Activated CD4-positive, alpha-beta T cell treated with anti-CD3 and anti-CD28 coated beads for 36 hours (primary cell): ENCODE results near the gene OR51A2. TPM values are rescaled to one million over a fixed set of nuclear protein-coding genes. Genes with fewer than 3 reads are reported as not detected.
"Not testable (repeated sequence)": the region's sequence is repeated elsewhere in the genome, so short reads cannot be mapped to it uniquely, and the experiment has no call there.

ENCODE experiments used
- ATAC-seq: fragments of 200-7000 bp; cut with Tn5 transposase; one replicate; pipeline ENCODE4 v1.10.0; 2021; ENCODE audit warnings: mild to moderate bottlenecking, moderate library complexity
- CTCF ChIA-PET: fragments of 350-600 bp; sonication (Branson Sonifier 250); formaldehyde crosslinking; loops from one replicate; lab custom pipeline; 2021; ENCODE audit warnings: antibody characterized with exemption; lab: Charles Lee
- POLR2A ChIA-PET: fragments of 350-600 bp; sonication (Branson Sonifier 250); formaldehyde crosslinking; loops from one replicate; lab custom pipeline; 2021; ENCODE audit warnings: antibody characterized with exemption, inconsistent platforms; lab: Charles Lee
- DNase-seq: peaks from one replicate; pipeline ENCODE4 v3.0.0-alpha.2; 2020
- H3K27ac Mint-ChIP-seq: one replicate; pipeline ENCODE4 v1.8.0; 2021; ENCODE audit warnings: mixed read lengths
- H3K27me3 Mint-ChIP-seq: one replicate; pipeline ENCODE4 v1.8.0; 2021; ENCODE audit warnings: mixed read lengths
- H3K36me3 Mint-ChIP-seq: one replicate; pipeline ENCODE4 v1.8.0; 2021; ENCODE audit warnings: low read depth, mixed read lengths
- H3K4me1 Mint-ChIP-seq: one replicate; pipeline ENCODE4 v1.8.0; 2021; ENCODE audit warnings: mixed read lengths
- H3K4me3 Mint-ChIP-seq: one replicate; pipeline ENCODE4 v1.8.0; 2021; ENCODE audit warnings: mild to moderate bottlenecking, moderate library complexity, mixed read lengths
- H3K9me3 Mint-ChIP-seq: one replicate; pipeline ENCODE4 v1.8.0; 2021; ENCODE audit warnings: low read depth, mixed read lengths
- intact Hi-C, 2 experiments: fragments of 100-400 bp; cut with DNase I in 1 of 2; cut with micrococcal nuclease in 1 of 2; formaldehyde crosslinking; loops; one replicate each; pipeline versions ENCODE4 v1.14.2 to v1.15.1; 2022 to 2024; cut with DNase I, micrococcal nuclease
- total RNA-seq, 2 experiments: library from RNA; stranded (reverse); gene quantifications; one replicate each; pipeline ENCODE4 v1.2.3, GENCODE V29; 2021

Gene OR51A2, protein sequence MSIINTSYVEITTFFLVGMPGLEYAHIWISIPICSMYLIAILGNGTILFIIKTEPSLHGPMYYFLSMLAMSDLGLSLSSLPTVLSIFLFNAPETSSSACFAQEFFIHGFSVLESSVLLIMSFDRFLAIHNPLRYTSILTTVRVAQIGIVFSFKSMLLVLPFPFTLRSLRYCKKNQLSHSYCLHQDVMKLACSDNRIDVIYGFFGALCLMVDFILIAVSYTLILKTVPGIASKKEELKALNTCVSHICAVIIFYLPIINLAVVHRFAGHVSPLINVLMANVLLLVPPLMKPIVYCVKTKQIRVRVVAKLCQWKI
- total RNA-seq: not detected

DNA sequence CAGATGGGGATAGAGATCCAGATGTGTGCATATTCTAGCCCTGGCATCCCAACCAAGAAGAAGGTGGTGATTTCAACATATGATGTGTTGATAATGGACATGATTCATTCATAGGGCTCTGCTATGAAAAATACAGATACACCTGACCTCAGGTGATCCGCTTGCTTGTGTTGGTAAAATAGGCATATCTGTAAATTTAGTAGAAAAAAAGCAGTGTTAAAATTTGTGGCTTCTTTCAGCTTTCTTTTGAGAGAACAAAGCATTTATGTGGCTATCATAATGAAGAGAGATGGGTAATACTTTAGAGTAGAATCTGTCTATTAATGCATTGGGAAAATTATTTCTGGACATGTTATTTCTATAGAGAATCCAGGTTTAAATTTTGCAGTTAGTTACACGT lies at the start of gene OR51A2:
Gene OR51A2, minus strand, starts transcription at position 101 of the 400 bp plus-strand sequence. Its CDS starts 0 bp downstream, at position 101.
- H3K27me3 Mint-ChIP-seq, ATAC-seq, DNase-seq, H3K4me1 Mint-ChIP-seq, H3K27ac Mint-ChIP-seq, POLR2A ChIA-PET, H3K4me3 Mint-ChIP-seq, H3K9me3 Mint-ChIP-seq, CTCF ChIA-PET, H3K36me3 Mint-ChIP-seq, intact Hi-C loops: not testable (repeated sequence)

DNA sequence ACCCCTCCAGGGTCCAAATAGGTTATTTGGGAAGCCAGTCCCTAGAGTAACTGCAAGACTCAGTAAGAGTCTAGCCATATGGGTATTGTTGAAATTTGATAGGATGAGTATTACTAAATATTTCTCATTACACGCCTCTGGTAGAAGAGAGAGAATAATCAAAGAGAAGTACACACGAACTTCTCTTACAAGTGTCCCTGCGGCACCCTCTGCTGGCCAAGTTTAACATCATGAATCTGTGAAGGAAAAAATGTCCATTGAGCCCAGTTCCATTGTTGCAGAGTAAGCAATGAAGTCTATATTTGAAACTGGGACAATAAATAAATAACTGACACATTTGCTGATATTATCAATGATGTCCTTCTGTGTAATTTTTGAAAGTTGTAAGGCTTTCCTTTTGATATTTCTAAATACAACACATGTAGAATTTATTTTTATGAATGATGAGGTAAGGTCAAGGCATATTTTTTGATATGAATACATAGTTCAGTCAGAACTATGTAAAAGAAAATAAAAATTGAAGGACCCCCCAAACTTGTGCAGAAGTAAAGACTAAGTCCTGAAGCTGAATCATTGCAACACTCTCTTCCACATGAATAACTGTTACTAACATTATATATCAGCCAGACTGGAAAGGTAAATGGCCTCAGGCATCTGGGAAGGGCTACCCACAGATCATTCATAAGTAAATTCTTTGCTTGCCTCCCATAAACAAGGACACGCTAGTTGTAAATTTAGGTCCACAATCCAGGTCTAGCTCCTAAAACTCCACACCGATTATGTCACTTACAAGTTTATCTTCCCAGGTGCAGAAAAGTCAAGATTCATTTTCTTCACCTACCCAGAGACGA lies 49.1 kb upstream of the OR51A2 start:
- H3K9me3 Mint-ChIP-seq: no peaks in the 10 kb centered on the region
- no peak for ATAC-seq
- no peak overlapping the region for H3K4me3 Mint-ChIP-seq
- ChIA-PET POLR2A (no interaction called here), CTCF (interaction anchor here (0.7 kb wide), 1 partner anchor 817 kb away, joined by 3 read pairs; no protein-coding TSS in a partner anchor)
- intact Hi-C loops: loop anchor here (1.0 kb wide), 2 partner anchors 367 to 817 kb away; partner anchors contain the start of gene OR51D1 (in 2 of the 2)
- H3K27ac Mint-ChIP-seq: no peak overlapping the region
- no peaks in the 10 kb centered on the region for H3K36me3 Mint-ChIP-seq
- H3K27me3 Mint-ChIP-seq: peaks cover 3% of the 10 kb centered on the region
- DNase-seq: peak; percentile 60
- H3K4me1 Mint-ChIP-seq: no peaks in the 10 kb centered on the region

DNA sequence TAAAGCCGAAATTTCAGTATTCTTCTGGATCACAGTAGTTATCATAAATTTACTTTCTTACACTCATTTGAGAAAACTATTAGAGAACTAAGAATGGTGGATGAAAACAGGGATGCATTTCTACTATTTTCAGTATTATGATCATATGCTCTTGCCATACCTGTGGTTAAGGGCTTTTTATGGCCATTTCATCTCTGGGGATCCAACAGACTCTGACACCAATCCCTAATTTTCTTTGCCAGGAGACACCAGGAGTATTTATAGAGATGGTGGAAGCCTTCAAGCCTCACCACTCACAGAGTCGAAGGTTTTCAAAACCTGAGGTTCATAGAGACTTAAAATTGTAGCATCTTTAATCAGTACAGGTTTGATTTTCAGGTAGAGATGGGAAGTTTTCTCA lies 39.0 kb upstream of the OR51A2 start, which contains the start of gene OR51L1:
Gene OR51L1, plus strand, starts transcription at position 301 of the 400 bp plus-strand sequence. CDS start 4,132 bp downstream, outside the sequence.
- intact Hi-C loops: no loop called here
- DNase-seq (no peak), ATAC-seq (no peak)
- H3K4me1 Mint-ChIP-seq: no peaks in the 10 kb centered on the region
- ChIA-PET CTCF (no interaction called here), POLR2A (no interaction called here)
- H3K27me3 Mint-ChIP-seq: peaks cover 2% of the 10 kb centered on the region
- no peak within 1 kb of the TSS for H3K4me3 Mint-ChIP-seq
- no peak within 1 kb of the TSS for H3K27ac Mint-ChIP-seq
- no peaks in the 10 kb centered on the region for H3K9me3 Mint-ChIP-seq
- no peaks in the 10 kb centered on the region for H3K36me3 Mint-ChIP-seq

DNA sequence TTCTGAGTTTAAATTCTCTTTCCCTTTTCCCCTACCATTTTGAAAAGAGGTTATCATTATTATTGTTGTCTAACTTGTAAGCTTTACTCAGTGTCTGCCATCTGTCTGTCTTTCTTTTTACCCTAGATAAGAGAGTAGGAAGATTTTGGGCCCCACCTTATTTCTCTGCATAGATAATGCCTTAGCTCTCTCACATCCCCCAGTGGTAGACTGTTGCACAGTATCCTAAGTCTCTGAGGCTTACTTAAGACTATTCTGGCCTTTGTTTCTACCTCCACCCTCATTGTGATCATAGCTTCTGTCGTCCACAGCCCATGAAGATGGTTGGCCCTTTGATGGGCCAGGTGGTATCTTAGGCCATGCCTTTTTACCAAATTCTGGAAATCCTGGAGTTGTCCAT lies 35.5 kb upstream of the OR51A2 start:
- POLR2A ChIA-PET: no interaction called here
- DNase-seq (no peak), ATAC-seq (no peak)
- H3K27me3 Mint-ChIP-seq: no peaks in the 10 kb centered on the region
- H3K4me3 Mint-ChIP-seq: no peak overlapping the region
- intact Hi-C loops: no loop called here
- H3K27ac Mint-ChIP-seq: no peak overlapping the region
- no peaks in the 10 kb centered on the region for H3K36me3 Mint-ChIP-seq
- CTCF ChIA-PET: no interaction called here
- H3K9me3 Mint-ChIP-seq: no peaks in the 10 kb centered on the region
- no peaks in the 10 kb centered on the region for H3K4me1 Mint-ChIP-seq

DNA sequence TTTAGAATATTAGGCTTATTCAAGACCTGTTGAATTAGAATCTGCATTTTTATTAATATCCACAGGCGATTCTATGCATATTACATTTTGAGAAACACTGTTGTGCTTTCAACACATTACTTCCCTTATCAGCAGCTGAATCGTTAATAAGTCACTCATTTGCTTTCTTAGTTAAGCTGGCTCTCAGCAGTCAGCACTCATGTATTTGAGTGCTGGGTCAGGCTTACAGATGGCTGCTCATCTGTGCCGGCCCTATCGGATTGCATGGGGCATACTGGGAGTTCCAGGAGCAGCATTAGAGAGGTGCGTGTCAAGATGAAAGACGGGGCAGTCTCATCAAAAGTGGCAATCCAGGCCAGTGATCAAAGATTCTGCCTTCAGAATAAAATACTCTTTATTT lies 28.3 kb upstream of the OR51A2 start:
- intact Hi-C loops: no loop called here
- CTCF ChIA-PET: no interaction called here
- H3K27ac Mint-ChIP-seq: no peak overlapping the region
- POLR2A ChIA-PET: no interaction called here
- H3K36me3 Mint-ChIP-seq: no peaks in the 10 kb centered on the region
- DNase-seq (no peak), ATAC-seq (no peak)
- no peaks in the 10 kb centered on the region for H3K27me3 Mint-ChIP-seq
- no peaks in the 10 kb centered on the region for H3K9me3 Mint-ChIP-seq
- H3K4me1 Mint-ChIP-seq: no peaks in the 10 kb centered on the region
- H3K4me3 Mint-ChIP-seq: no peak overlapping the region

DNA sequence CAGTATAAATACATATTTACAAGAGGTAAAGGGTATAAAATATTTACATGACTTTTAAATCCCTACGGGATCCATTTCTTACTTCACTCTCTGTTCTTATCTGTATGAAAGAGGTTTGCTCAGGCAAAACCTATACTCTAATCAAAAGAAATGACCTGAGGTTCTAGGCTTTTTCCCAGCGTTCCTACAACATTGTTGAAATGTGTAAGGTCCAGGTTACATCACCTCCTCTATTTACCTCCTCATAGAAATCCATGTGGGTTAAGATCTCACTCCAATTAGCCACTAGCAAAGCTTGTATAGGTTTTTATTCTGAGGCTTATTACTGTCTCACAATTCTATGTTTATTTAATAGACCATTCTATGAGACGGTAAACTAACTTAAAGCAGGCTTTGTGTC lies 27.2 kb upstream of the OR51A2 start:
- Mint-ChIP-seq H3K36me3 (no peaks in the 10 kb centered on the region), H3K4me1 (no peaks in the 10 kb centered on the region), H3K4me3 (no peak overlapping the region), H3K27ac (no peak overlapping the region), H3K9me3 (no peaks in the 10 kb centered on the region), H3K27me3 (no peaks in the 10 kb centered on the region)
- ChIA-PET POLR2A (no interaction called here), CTCF (no interaction called here)
- intact Hi-C loops: no loop called here
- DNase-seq (no peak), ATAC-seq (no peak)

DNA sequence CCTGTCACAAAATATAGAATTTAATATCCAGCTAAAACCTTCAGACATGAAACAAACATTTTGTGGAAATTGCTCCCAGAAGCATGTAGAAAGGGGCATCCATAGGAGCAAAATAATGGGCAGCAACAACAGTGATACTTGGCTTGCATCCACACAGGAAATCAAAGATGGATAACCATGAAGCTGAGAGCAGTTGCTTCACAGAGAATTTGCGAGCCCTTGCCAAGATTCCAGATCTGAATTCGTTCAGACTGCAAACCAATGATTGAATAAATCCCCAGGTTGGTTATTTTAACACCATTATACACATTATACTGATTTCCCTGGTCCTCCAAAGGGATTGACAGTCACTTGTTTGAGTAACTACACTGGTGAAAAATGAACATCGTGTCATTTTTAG lies 23.5 kb upstream of the OR51A2 start:
- H3K27ac Mint-ChIP-seq: no peak overlapping the region
- intact Hi-C loops: no loop called here
- H3K27me3 Mint-ChIP-seq: no peaks in the 10 kb centered on the region
- ATAC-seq (no peak), DNase-seq (no peak)
- POLR2A ChIA-PET: no interaction called here
- no peaks in the 10 kb centered on the region for H3K9me3 Mint-ChIP-seq
- H3K4me1 Mint-ChIP-seq: no peaks in the 10 kb centered on the region
- no peaks in the 10 kb centered on the region for H3K36me3 Mint-ChIP-seq
- H3K4me3 Mint-ChIP-seq: no peak overlapping the region
- CTCF ChIA-PET: no interaction called here

DNA sequence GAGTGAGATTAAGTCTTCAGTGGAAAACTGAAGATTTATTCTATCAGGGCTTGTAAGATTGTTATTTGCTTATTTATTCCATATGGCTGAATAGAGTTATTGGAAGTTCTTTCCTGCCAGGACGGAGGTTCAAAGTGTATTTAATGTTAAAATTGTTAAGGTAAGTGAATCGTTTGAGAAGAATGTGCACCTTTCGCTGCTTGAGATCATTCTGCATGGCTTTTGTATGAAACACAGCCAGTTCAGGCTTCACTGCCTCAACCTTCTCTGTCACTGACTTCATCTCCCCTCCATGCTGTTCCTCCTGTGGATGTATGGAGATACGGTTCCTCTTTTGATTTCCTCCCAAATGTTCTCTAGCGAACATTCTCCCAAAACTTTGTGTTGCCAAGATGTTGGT lies 19.9 kb upstream of the OR51A2 start:
- intact Hi-C loops: no loop called here
- Mint-ChIP-seq H3K27ac (no peak overlapping the region), H3K36me3 (no peaks in the 10 kb centered on the region), H3K9me3 (no peaks in the 10 kb centered on the region), H3K27me3 (no peaks in the 10 kb centered on the region), H3K4me1 (no peaks in the 10 kb centered on the region), H3K4me3 (no peak overlapping the region)
- DNase-seq (no peak), ATAC-seq (no peak)
- ChIA-PET POLR2A (no interaction called here), CTCF (no interaction called here)

DNA sequence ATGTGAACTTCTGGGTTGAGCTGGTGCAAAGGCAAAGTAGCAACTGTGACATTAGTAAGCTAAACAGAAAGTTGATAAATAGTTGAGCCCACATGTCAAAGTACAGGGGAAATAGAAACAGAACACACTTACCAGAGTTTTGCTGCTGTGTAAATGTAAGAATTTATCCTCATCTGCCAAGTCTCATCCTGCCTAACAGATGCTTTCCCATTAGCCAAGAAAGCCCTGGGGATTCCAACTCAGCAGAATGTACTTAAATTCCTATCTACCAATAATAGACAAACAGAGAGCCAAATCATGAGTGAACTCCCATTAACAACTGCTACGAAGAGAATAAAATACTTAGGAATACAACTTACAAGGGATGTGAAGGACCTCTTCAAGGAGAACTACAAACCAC lies 7.3 kb upstream of the OR51A2 start:
- POLR2A ChIA-PET: no interaction called here
- CTCF ChIA-PET: interaction anchor here (0.6 kb wide), 1 partner anchor 26 kb away, joined by 3 read pairs; no protein-coding TSS in a partner anchor

DNA sequence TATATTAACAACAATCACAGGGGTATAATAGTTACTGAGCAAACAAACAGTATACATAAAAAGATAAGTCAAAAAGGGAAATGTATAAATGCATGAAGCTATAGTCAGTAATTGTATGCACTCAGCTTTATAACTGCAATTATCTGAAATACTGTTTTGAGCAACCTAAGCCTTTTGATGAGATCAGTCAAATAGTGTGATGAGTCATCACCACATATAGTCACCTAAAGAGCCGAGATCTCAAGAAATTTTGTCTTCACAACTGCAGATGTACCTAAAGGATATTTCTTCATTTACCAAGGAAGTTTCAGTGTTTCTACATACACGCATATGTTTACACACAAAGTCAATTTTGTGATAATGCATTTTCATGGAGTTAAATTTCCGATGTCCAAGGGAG lies 5.4 kb upstream of the OR51A2 start:
- intact Hi-C loops: no loop called here
- Mint-ChIP-seq H3K4me3 (no peak overlapping the region), H3K9me3 (peaks cover 1% of the 10 kb centered on the region), H3K36me3 (no peaks in the 10 kb centered on the region), H3K27me3 (peaks cover 2% of the 10 kb centered on the region), H3K27ac (no peak overlapping the region), H3K4me1 (no peaks in the 10 kb centered on the region)
- CTCF ChIA-PET: no interaction called here
- POLR2A ChIA-PET: no interaction called here
- DNase-seq (no peak), ATAC-seq (peak; percentile 42)

More for the DNA sequence above, 7.3 kb upstream of the OR51A2 start:
- no peak for ATAC-seq
- Mint-ChIP-seq H3K27me3 (peaks cover 4% of the 10 kb centered on the region), H3K27ac (no peak overlapping the region), H3K9me3 (peaks cover 1% of the 10 kb centered on the region), H3K36me3 (no peaks in the 10 kb centered on the region), H3K4me1 (no peaks in the 10 kb centered on the region), H3K4me3 (no peak overlapping the region)
- intact Hi-C loops: no loop called here
- DNase-seq: no peak

DNA sequence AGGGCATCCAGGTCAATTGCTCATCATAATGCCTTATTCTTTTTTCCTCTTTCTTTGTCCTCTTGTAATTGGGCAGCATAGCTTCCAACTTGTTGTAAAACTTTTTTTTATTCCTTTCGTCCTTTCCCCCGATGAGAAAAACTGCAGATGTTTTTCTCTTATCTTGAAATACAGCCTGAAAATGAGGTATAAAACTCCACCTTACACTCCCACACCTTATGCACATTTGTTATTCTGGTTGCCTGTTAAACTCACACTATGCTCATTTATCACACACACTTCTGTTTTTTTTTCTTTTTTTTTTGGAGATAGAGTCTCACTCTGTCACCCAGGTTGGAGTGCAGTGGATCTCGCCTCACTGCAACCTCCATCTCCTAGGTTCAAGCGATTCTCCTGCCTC lies 1.9 kb upstream of the OR51A2 start:
- ATAC-seq (no peak), DNase-seq (no peak)
- Mint-ChIP-seq H3K27me3 (peaks cover 4% of the 10 kb centered on the region), H3K4me3 (no peak overlapping the region), H3K36me3 (no peaks in the 10 kb centered on the region), H3K27ac (no peak overlapping the region), H3K4me1 (no peaks in the 10 kb centered on the region), H3K9me3 (peaks cover 1% of the 10 kb centered on the region)
- intact Hi-C loops: no loop called here
- ChIA-PET POLR2A (no interaction called here), CTCF (no interaction called here)

DNA sequence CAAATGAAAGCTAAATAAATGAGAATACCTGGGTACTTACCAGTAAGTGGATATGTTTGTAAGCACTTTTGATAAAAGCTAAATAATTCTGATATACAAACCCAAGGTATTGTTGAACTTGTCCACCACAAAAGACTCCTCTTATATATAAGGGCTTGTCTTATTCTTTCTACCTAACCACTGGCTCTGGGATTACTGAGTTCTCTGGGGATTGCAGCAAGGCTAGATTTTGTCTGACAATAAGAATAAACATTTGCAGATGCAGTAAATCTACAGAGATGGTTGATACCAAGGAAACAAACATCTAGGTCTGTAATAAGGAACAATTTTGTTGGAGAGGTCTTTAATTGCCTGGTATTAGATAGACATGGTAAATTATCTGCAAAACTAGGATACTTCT lies 8.0 kb downstream of the OR51A2 start, which contains the start of gene OR51A4:
Gene OR51A4, minus strand, starts transcription at position 101 of the 400 bp plus-strand sequence. CDS start 505 bp downstream, outside the sequence.
- Mint-ChIP-seq H3K27me3 (peaks cover 2% of the 10 kb centered on the region), H3K27ac (no peak within 1 kb of the TSS), H3K36me3 (no peaks in the 10 kb centered on the region), H3K4me3 (no peak within 1 kb of the TSS), H3K4me1 (no peaks in the 10 kb centered on the region), H3K9me3 (no peaks in the 10 kb centered on the region)
- CTCF ChIA-PET: no interaction called here
- POLR2A ChIA-PET: no interaction called here
- no peak for ATAC-seq
- intact Hi-C loops: no loop called here
- DNase-seq: no peak
